ENCODE results near the gene RC3H2. TPM values are rescaled to one million over a fixed set of nuclear protein-coding genes. Genes with fewer than 3 reads are reported as not detected.

RC3H2 gene
- total and polyA plus RNA-seq, 2 donors (not counting 1 experiment from before 2014, with no cell fraction given), result 35.7 to 43.1 TPM

- no peaks in the 10 kb centered on the region for H3K36me3 ChIP-seq (ENCODE audit: control insufficient read depth, insufficient read depth, low read length)
- H3K27me3 ChIP-seq (ENCODE audit: control insufficient read depth, insufficient read depth, low read length), result no peaks in the 10 kb centered on the region
- peak overlapping the region; percentile 96 for H3K9ac ChIP-seq (ENCODE audit: insufficient read depth, low read length)
- peak overlapping the region; percentile 71 to 95 (median 74) for H3K4me3 ChIP-seq (replicated peaks in 1 of 4; ENCODE audit: control extremely low read depth in 1 of 4, insufficient read depth in 1 of 4, low read depth in 3 of 4, low read length in 4 of 4)
- peak overlapping the region; percentile 91 for H3K27ac ChIP-seq (ENCODE audit: insufficient read depth, low read length)
- peaks cover 55% of the 10 kb centered on the region for H3K79me2 ChIP-seq (ENCODE audit: control insufficient read depth, insufficient read depth, low read length)
- peak overlapping the region; percentile 98 for H3K4me2 ChIP-seq (ENCODE audit: extremely low read depth, insufficient read depth, low read length)
- no peaks in the 10 kb centered on the region for H3K9me3 ChIP-seq (ENCODE audit: control insufficient read depth, insufficient read depth, low read depth, low read length)
- no peak overlapping the region for H2AFZ ChIP-seq (ENCODE audit: low read length)
- no peaks in the 10 kb centered on the region for H3K4me1 ChIP-seq (ENCODE audit: control insufficient read depth, extremely low read depth, insufficient read depth, low read length)
- no peaks in the 10 kb centered on the region for H4K20me1 ChIP-seq (ENCODE audit: control insufficient read depth, extremely low read depth, insufficient read depth, low read length)
- DNase-seq (ENCODE audit: low read depth in 2 of 2), result peak; percentile 30 to 40
- TF ChIP-seq CTCF (conservative IDR thresholded peaks at IDR 0.05 in 1 of 2, IDR thresholded peaks at IDR 0.05 in 1 of 2; ENCODE audit: low read depth in 1 of 2, low read length in 2 of 2), result no peak
- no peak for TF ChIP-seq EZH2 (IDR thresholded peaks at IDR 0.05; ENCODE audit: low read length, missing control alignments)
These were observed 715 bp downstream of the RC3H2 start for GRCh38 chr9:122904466-122904822.

- Histone ChIP-seq H4K20me1 (ENCODE audit: control insufficient read depth, extremely low read depth, insufficient read depth, low read length) (no peaks in the 10 kb centered on the region), H3K9ac (ENCODE audit: insufficient read depth, low read length) (no peak overlapping the region), H3K9me3 (ENCODE audit: control insufficient read depth, insufficient read depth, low read depth, low read length) (no peaks in the 10 kb centered on the region), H3K36me3 (ENCODE audit: control insufficient read depth, insufficient read depth, low read length) (no peaks in the 10 kb centered on the region), H3K27ac (ENCODE audit: insufficient read depth, low read length) (no peak overlapping the region), H3K27me3 (ENCODE audit: control insufficient read depth, insufficient read depth, low read length) (no peaks in the 10 kb centered on the region), H3K79me2 (ENCODE audit: control insufficient read depth, insufficient read depth, low read length) (peaks cover 86% of the 10 kb centered on the region), H2AFZ (ENCODE audit: low read length) (no peak overlapping the region), H3K4me3 (replicated peaks in 1 of 4; ENCODE audit: control extremely low read depth in 1 of 4, insufficient read depth in 1 of 4, low read depth in 3 of 4, low read length in 4 of 4) (peak overlapping the region in 3 of 4 experiments; percentile 7 to 23 (median 9)), H3K4me2 (ENCODE audit: extremely low read depth, insufficient read depth, low read length) (peak overlapping the region; percentile 60), H3K4me1 (ENCODE audit: control insufficient read depth, extremely low read depth, insufficient read depth, low read length) (no peaks in the 10 kb centered on the region)
- DNase-seq (ENCODE audit: low read depth in 2 of 2), result peak; percentile 41 to 43
- TF ChIP-seq CTCF (conservative IDR thresholded peaks at IDR 0.05 in 1 of 2, IDR thresholded peaks at IDR 0.05 in 1 of 2; ENCODE audit: low read depth in 1 of 2, low read length in 2 of 2) (no peak), EZH2 (IDR thresholded peaks at IDR 0.05; ENCODE audit: low read length, missing control alignments) (no peak)
These were observed 4.4 kb downstream of the RC3H2 start for GRCh38 chr9:122900791-122901190.

- Histone ChIP-seq H3K4me2 (ENCODE audit: extremely low read depth, insufficient read depth, low read length) (no peak overlapping the region), H3K27ac (ENCODE audit: insufficient read depth, low read length) (no peak overlapping the region), H4K20me1 (ENCODE audit: control insufficient read depth, extremely low read depth, insufficient read depth, low read length) (no peaks in the 10 kb centered on the region)
These were observed 7.2 kb downstream of the RC3H2 start for GRCh38 chr9:122897969-122898368.

More at GRCh38 chr9:122897969-122898368, 7.2 kb downstream of the RC3H2 start:
- DNase-seq (ENCODE audit: low read depth in 2 of 2), result peak in 1 of 2 donors; percentile 31
- H3K36me3 ChIP-seq (ENCODE audit: control insufficient read depth, insufficient read depth, low read length), result no peaks in the 10 kb centered on the region
- no peaks in the 10 kb centered on the region for H3K27me3 ChIP-seq (ENCODE audit: control insufficient read depth, insufficient read depth, low read length)
- no peak overlapping the region for H3K9ac ChIP-seq (ENCODE audit: insufficient read depth, low read length)
- TF ChIP-seq CTCF (conservative IDR thresholded peaks at IDR 0.05 in 1 of 2, IDR thresholded peaks at IDR 0.05 in 1 of 2; ENCODE audit: low read depth in 1 of 2, low read length in 2 of 2) (no peak), EZH2 (IDR thresholded peaks at IDR 0.05; ENCODE audit: low read length, missing control alignments) (no peak)
- H3K79me2 ChIP-seq (ENCODE audit: control insufficient read depth, insufficient read depth, low read length), result peaks cover 74% of the 10 kb centered on the region
- no peak overlapping the region for H3K4me3 ChIP-seq (replicated peaks in 1 of 4; ENCODE audit: control extremely low read depth in 1 of 4, insufficient read depth in 1 of 4, low read depth in 3 of 4, low read length in 4 of 4)
- H2AFZ ChIP-seq (ENCODE audit: low read length), result no peak overlapping the region
- no peaks in the 10 kb centered on the region for H3K9me3 ChIP-seq (ENCODE audit: control insufficient read depth, insufficient read depth, low read depth, low read length)
- no peaks in the 10 kb centered on the region for H3K4me1 ChIP-seq (ENCODE audit: control insufficient read depth, extremely low read depth, insufficient read depth, low read length)
